DND-41 (cell line): ENCODE measurements around the gene CACNA1A.

Experiments used
- CTCF ChIP-seq: IDR thresholded peaks from 2 replicates; pipeline ENCODE4 v1.5.1; 2012; ENCODE audit warnings: borderline replicate concordance, low read length, moderate library complexity, mild to moderate bottlenecking; ENCODE audit not compliant: poor library complexity, severe bottlenecking; ENCODE audit errors: extremely low read depth
- EZH2 ChIP-seq: IDR thresholded peaks from 3 replicates; pipeline ENCODE4 v1.6.1; 2012; ENCODE audit warnings: borderline replicate concordance, low read depth, mild to moderate bottlenecking, moderate library complexity, low read length, inconsistent platforms; ENCODE audit not compliant: severe bottlenecking

GRCh38 chr19:13404236-13404635 is 102.0 kb downstream of the CACNA1A start:
- TF ChIP-seq CTCF (no peak), EZH2 (no peak)
